ENCODE results near the gene GNPTAB.

DNA sequence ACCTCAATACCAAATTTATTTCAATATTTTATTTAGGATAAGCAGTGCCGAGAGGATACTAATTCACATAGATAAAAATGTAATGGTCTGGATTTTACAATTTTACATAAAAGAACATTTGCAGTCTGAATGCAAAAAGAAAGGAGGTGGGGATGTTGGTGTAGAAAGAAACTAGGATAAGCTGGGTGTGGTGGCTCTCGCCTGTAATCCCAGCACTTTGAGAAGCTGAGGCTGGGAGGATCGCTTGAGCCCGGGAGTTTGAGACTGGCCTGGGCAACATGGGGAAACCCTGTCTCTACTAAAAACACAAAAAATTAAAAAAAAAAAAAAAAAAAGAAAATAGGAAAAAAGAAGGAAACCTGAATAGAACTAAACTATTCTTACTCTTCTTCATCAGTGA, 108.4 kb downstream of the GNPTAB start:
- TF ChIP-seq, protein P1, sequence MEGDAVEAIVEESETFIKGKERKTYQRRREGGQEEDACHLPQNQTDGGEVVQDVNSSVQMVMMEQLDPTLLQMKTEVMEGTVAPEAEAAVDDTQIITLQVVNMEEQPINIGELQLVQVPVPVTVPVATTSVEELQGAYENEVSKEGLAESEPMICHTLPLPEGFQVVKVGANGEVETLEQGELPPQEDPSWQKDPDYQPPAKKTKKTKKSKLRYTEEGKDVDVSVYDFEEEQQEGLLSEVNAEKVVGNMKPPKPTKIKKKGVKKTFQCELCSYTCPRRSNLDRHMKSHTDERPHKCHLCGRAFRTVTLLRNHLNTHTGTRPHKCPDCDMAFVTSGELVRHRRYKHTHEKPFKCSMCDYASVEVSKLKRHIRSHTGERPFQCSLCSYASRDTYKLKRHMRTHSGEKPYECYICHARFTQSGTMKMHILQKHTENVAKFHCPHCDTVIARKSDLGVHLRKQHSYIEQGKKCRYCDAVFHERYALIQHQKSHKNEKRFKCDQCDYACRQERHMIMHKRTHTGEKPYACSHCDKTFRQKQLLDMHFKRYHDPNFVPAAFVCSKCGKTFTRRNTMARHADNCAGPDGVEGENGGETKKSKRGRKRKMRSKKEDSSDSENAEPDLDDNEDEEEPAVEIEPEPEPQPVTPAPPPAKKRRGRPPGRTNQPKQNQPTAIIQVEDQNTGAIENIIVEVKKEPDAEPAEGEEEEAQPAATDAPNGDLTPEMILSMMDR (IDR thresholded peaks at IDR 0.05; ENCODE audit: borderline replicate concordance, extremely low read depth, low read length, poor library complexity, severe bottlenecking) = no peak
- no peak for TF ChIP-seq EZH2 (IDR thresholded peaks at IDR 0.05; ENCODE audit: borderline replicate concordance, low read depth, low read length, severe bottlenecking)
